ENCODE data around the gene C10orf53.

Gene C10orf53

GRCh38 chr10:49735848-49736563 lies 56.6 kb downstream of the C10orf53 start:
- FAIRE-seq = no peak

GRCh38 chr10:49736564-49737113 lies 57.2 kb downstream of the C10orf53 start:
- DNase-seq (ENCODE audit: extremely low spot score, insufficient read length, low read depth) (no peak), FAIRE-seq (no peak)

More at GRCh38 chr10:49735848-49736563, 56.6 kb downstream of the C10orf53 start:
- no peak for DNase-seq (ENCODE audit: extremely low spot score, insufficient read length, low read depth)

- DNase-seq (ENCODE audit: extremely low spot score, insufficient read length, low read depth) (no peak), FAIRE-seq (no peak)
These were observed 58.2 kb downstream of the C10orf53 start for GRCh38 chr10:49737474-49738201.

- FAIRE-seq = no peak
These were observed 59.3 kb downstream of the C10orf53 start for GRCh38 chr10:49738616-49739360.

GRCh38 chr10:49739426-49739825 lies 60.0 kb downstream of the C10orf53 start:
- DNase-seq (ENCODE audit: extremely low spot score, insufficient read length, low read depth) = no peak
- FAIRE-seq = no peak

More at GRCh38 chr10:49738616-49739360, 59.3 kb downstream of the C10orf53 start:
- DNase-seq (ENCODE audit: extremely low spot score, insufficient read length, low read depth) = no peak

- DNase-seq (ENCODE audit: extremely low spot score, insufficient read length, low read depth) (no peak), FAIRE-seq (no peak)
These were observed 61.1 kb downstream of the C10orf53 start for GRCh38 chr10:49740346-49741107.

GRCh38 chr10:49741108-49741995 lies 61.9 kb downstream of the C10orf53 start:
- peak; percentile 53 for FAIRE-seq
- DNase-seq (ENCODE audit: extremely low spot score, insufficient read length, low read depth) = no peak

GRCh38 chr10:49742683-49743463 lies 63.4 kb downstream of the C10orf53 start:
- no peak for FAIRE-seq
- DNase-seq (ENCODE audit: extremely low spot score, insufficient read length, low read depth) = no peak

- no peak for FAIRE-seq
These were observed 64.1 kb downstream of the C10orf53 start for GRCh38 chr10:49743464-49744075.

GRCh38 chr10:49744091-49744685 lies 64.7 kb downstream of the C10orf53 start:
- FAIRE-seq (no peak), DNase-seq (ENCODE audit: extremely low spot score, insufficient read length, low read depth) (no peak)

More at GRCh38 chr10:49743464-49744075, 64.1 kb downstream of the C10orf53 start:
- no peak for DNase-seq (ENCODE audit: extremely low spot score, insufficient read length, low read depth)

- FAIRE-seq = no peak
- no peak for DNase-seq (ENCODE audit: extremely low spot score, insufficient read length, low read depth)
These were observed 65.6 kb downstream of the C10orf53 start for GRCh38 chr10:49744924-49745605.

- no peak for DNase-seq (ENCODE audit: extremely low spot score, insufficient read length, low read depth)
- no peak for FAIRE-seq
These were observed 66.3 kb downstream of the C10orf53 start for GRCh38 chr10:49745756-49746155.

GRCh38 chr10:49746626-49747302 lies 67.3 kb downstream of the C10orf53 start:
- no peak for FAIRE-seq

More at GRCh38 chr10:49746626-49747302, 67.3 kb downstream of the C10orf53 start:
- no peak for DNase-seq (ENCODE audit: extremely low spot score, insufficient read length, low read depth)
